H1 (cell line): ENCODE results near the gene RUFY2. TPM values are rescaled to one million over a fixed set of nuclear protein-coding genes. Genes with fewer than 3 reads are reported as not detected.

Experiments used
- RBBP5 ChIP-seq: IDR thresholded peaks from 2 replicates; pipeline ENCODE4 v1.7.1; 2012; ENCODE audit warnings: low read depth, mild to moderate bottlenecking, inconsistent platforms, low read length, moderate library complexity, borderline replicate concordance
- polyA plus RNA-seq, 7 experiments: library from polyadenylated mRNA; depleted of rRNA in 3 of 7; stranded (reverse) in 5 of 7; unstranded in 2 of 7; fragments of >200 nt in 5 of 7; fragments of 200-250 nt in 2 of 7; gene quantifications; 1 replicate in 5 of 7; 2 replicates in 1 of 7; 4 replicates in 1 of 7; pipeline versions ENCODE4 v1.2.1 to v1.2.3, GENCODE V29; 2011 to 2013; ENCODE audit warnings: missing spikeins in 2 of 7, mixed read lengths in 2 of 7
- total RNA-seq: library from RNA; stranded (reverse); fragmentation: NEBNext Ultra II Directional; extraction: Animal tissue kit (Norgen Biotek cat#: 25700); gene quantifications from 2 replicates; pipeline ENCODE4 v1.2.1, GENCODE V29; 2021

Gene RUFY2
- total and polyA plus RNA-seq, 2 of the 8 experiments (the other 6 are each of a cell fraction or from before 2014, with no cell fraction given) = 3.4 to 12.0 TPM

DNA sequence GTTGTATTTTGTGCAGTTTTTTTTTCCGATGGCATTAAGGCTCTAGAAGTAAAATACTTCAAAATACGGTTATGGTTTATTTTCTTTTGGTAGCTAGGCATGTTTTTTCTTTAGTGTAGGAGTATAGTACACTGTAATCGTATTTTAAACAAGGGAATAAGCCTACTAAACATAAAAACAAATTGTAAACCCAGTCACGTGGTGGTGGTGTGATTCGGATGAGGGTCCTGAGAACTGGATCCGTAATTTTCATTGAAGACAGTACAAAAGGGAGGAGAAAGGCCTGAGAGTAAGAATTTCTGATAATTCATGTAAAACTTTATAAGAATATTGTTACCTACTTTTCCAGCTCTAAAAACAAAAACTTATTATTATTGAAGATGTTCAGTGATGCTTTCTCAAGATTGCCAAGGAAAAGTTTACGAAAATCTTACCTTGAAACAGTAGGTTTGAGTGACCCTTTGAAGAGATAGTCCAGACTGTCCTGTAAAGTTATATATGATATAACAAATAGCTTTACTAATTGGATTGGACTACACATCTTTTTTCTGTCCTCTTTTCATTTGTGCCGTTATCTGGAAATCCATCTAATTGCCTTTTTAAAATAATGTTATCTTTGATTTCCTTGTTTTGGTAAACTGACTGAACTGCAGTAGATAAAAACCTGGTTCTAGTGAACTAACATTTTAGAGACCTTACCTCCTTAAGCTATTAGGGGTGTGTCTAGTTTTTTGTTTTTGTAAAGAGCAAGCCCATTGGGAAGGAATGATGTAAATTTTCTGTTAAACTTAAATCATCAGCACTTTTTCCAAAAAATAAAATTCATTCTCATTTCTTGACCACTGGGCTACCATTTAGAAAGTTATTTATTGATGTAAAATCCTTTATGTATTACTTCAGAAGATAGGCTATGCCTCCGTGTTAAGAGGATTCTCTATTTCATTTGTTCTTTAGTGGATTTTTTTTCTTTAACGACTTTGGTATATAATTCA lies 73.3 kb downstream of the RUFY2 start (continued):
- no peak for TF ChIP-seq RBBP5
